OCI-LY7 (cell line): ENCODE results near the gene KRT3. TPM values are rescaled to one million over a fixed set of nuclear protein-coding genes. Genes with fewer than 3 reads are reported as not detected.

Source experiments
- BruUV-seq: library from RNA; stranded (reverse); fragments of 400-500 nt; replicated peaks from 2 replicates; lab custom pipeline; 2021; lab: Mats Ljungman, UMichigan
- CTCF ChIA-PET: fragments of 300-600 bp; sonication (Branson Sonifier 250); formaldehyde crosslinking; loops from one replicate; lab custom pipeline; 2022; ENCODE audit warnings: antibody characterized with exemption; ENCODE audit not compliant: unreplicated experiment; lab: Charles Lee
- POLR2A ChIA-PET: fragments of 300-600 bp; sonication (Branson Sonifier 250); formaldehyde crosslinking; loops from one replicate; lab custom pipeline; 2022; ENCODE audit warnings: antibody characterized with exemption; lab: Charles Lee
- DNase-seq: peaks from one replicate; pipeline ENCODE4 v3.0.0-alpha.2; 2015; ENCODE audit warnings: low spot score
- H2AFZ ChIP-seq: fragments of 200-600 bp; sonication (generic), shearing (Covaris generic); 2 replicates; pipeline ENCODE4 v1.6.1; 2014; ENCODE audit warnings: mild to moderate bottlenecking, antibody characterized with exemption, low read length, moderate library complexity
- H3K27ac ChIP-seq: fragments of 200-600 bp; sonication (generic); 2 replicates; pipeline ENCODE4 v1.5.1; 2014; ENCODE audit warnings: mixed run types, low read depth, mild to moderate bottlenecking, moderate library complexity, low read length, inconsistent platforms; ENCODE audit not compliant: poor library complexity, severe bottlenecking
- H3K36me3 ChIP-seq: fragments of 200-600 bp; sonication (generic); 2 replicates; pipeline ENCODE4 v1.6.1; 2014; ENCODE audit warnings: mild to moderate bottlenecking, antibody characterized with exemption, low read length, moderate library complexity, mixed read lengths; ENCODE audit not compliant: insufficient read depth
- H3K4me1 ChIP-seq: fragments of 200-600 bp; sonication (generic); 2 replicates; pipeline ENCODE4 v1.5.1; 2014; ENCODE audit warnings: mild to moderate bottlenecking, low read length; ENCODE audit not compliant: insufficient read depth, poor library complexity, severe bottlenecking
- H3K4me2 ChIP-seq: fragments of 200-600 bp; sonication (generic); 2 replicates; pipeline ENCODE4 v1.6.1; 2014; ENCODE audit warnings: mild to moderate bottlenecking, low read length
- H3K4me3 ChIP-seq: fragments of 200-600 bp; sonication (generic); 2 replicates; pipeline ENCODE4 v1.5.1; 2014; ENCODE audit warnings: mild to moderate bottlenecking, low read depth, low read length; ENCODE audit not compliant: poor library complexity, severe bottlenecking
- H3K79me2 ChIP-seq: fragments of 200-600 bp; sonication (generic); 2 replicates; pipeline ENCODE4 v1.6.1; 2016; ENCODE audit warnings: low read depth, mild to moderate bottlenecking, low read length, moderate library complexity, mixed read lengths; ENCODE audit not compliant: insufficient read depth
- H3K9me2 ChIP-seq: fragments of 200-600 bp; sonication (generic); 2 replicates; pipeline ENCODE4 v1.6.1; 2016; ENCODE audit warnings: mild to moderate bottlenecking, low read length, mixed read lengths; ENCODE audit not compliant: insufficient read depth
- H3K9me3 ChIP-seq: fragments of 200-600 bp; sonication (generic); 2 replicates; pipeline ENCODE4 v1.6.1; 2014; ENCODE audit warnings: mild to moderate bottlenecking, mixed run types, low read length, mixed read lengths
- H4K20me1 ChIP-seq: fragments of 200-600 bp; sonication (generic); 2 replicates; pipeline ENCODE4 v1.6.1; 2014; ENCODE audit warnings: mild to moderate bottlenecking, antibody characterized with exemption, low read length, moderate library complexity, mixed read lengths; ENCODE audit not compliant: insufficient read depth
- EZH2phosphoT487 ChIP-seq: fragments of 200-600 bp; sonication (generic); IDR thresholded peaks from 2 replicates; pipeline ENCODE4 v1.6.1; 2018; ENCODE audit warnings: low read depth, borderline replicate concordance, mild to moderate bottlenecking, mixed run types, antibody characterized with exemption, low read length, moderate library complexity, mixed read lengths
- intact Hi-C: fragments of 100-400 bp; cut with micrococcal nuclease; formaldehyde crosslinking; loops from one replicate; pipeline ENCODE4 v1.10.0; 2022; ENCODE audit not compliant: unreplicated experiment
- total RNA-seq, 2 experiments: library from RNA; depleted of rRNA in 1 of 2; stranded (reverse); fragments of >200 nt in 1 of 2; shearing (Covaris generic) in 1 of 2; gene quantifications; 2 replicates each; pipeline ENCODE4 v1.2.3, GENCODE V29; 2014 to 2022
- TF ChIP-seq, protein P1 (sequence below): fragments of 200-600 bp; sonication (generic); conservative IDR thresholded peaks from 2 replicates; pipeline ENCODE4 v1.5.1; 2014; ENCODE audit warnings: mild to moderate bottlenecking, antibody characterized with exemption, low read length, moderate library complexity, mixed read lengths

The KRT3 gene
- total RNA-seq, 2 experiments from 2014 or later: not detected

DNA sequence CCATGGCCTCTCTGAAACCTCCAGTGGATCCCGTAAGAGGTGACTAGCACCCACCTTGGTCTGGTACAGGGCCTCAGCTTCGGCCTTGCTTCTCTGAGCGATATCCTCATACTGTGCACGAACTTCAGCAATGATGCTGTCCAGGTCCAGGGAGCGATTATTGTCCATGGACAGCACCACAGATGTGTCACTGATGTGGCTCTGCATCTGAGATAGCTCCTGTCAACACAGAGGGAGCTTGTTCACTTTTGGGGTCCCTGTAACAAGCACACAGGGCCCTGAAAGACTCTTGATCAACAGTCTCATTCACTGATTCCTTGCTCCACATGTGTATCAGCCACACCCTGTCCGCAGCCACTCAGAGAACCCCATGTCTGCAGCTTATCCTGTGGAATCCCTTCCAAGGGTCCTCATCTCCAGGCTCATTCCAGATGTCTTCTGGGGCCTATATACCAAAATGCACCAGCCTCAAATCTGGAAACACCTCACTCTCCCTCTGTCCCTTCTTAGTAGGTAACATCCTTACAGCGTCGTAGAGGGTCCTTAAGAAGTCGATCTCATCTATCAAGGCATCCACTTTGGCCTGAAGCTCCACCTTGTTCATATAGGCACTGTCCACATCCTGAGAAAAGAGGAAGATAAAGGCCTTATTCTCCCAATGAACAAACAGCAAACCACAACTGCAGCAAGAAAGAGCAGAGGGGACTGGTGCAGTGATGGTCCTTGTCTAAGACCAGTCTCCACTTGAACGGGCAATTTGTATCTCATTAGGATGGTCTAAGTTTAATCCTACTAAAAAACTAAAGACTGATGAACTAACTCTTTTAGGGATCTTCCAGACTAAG, 3.5 kb downstream of the KRT3 start:
- no peaks in the 10 kb centered on the region for H4K20me1 ChIP-seq
- intact Hi-C loops: no loop called here
- H3K79me2 ChIP-seq: no peaks in the 10 kb centered on the region
- no peak overlapping the region for H2AFZ ChIP-seq
- no peak overlapping the region for H3K4me3 ChIP-seq
- no peak overlapping the region for H3K4me2 ChIP-seq
- TF ChIP-seq, protein P1, sequence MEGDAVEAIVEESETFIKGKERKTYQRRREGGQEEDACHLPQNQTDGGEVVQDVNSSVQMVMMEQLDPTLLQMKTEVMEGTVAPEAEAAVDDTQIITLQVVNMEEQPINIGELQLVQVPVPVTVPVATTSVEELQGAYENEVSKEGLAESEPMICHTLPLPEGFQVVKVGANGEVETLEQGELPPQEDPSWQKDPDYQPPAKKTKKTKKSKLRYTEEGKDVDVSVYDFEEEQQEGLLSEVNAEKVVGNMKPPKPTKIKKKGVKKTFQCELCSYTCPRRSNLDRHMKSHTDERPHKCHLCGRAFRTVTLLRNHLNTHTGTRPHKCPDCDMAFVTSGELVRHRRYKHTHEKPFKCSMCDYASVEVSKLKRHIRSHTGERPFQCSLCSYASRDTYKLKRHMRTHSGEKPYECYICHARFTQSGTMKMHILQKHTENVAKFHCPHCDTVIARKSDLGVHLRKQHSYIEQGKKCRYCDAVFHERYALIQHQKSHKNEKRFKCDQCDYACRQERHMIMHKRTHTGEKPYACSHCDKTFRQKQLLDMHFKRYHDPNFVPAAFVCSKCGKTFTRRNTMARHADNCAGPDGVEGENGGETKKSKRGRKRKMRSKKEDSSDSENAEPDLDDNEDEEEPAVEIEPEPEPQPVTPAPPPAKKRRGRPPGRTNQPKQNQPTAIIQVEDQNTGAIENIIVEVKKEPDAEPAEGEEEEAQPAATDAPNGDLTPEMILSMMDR: no peak
- H3K9me2 ChIP-seq: no peaks in the 10 kb centered on the region
- no peak overlapping the region for H3K27ac ChIP-seq
- no peak for DNase-seq
- POLR2A ChIA-PET: no interaction called here
- H3K9me3 ChIP-seq: no peaks in the 10 kb centered on the region
- BruUV-seq: no TSS peak
- H3K4me1 ChIP-seq: no peaks in the 10 kb centered on the region
- no peaks in the 10 kb centered on the region for H3K36me3 ChIP-seq
- CTCF ChIA-PET: interaction anchor here (0.6 kb wide), 1 partner anchor 185 kb away, joined by 3 read pairs; no protein-coding TSS in a partner anchor

DNA sequence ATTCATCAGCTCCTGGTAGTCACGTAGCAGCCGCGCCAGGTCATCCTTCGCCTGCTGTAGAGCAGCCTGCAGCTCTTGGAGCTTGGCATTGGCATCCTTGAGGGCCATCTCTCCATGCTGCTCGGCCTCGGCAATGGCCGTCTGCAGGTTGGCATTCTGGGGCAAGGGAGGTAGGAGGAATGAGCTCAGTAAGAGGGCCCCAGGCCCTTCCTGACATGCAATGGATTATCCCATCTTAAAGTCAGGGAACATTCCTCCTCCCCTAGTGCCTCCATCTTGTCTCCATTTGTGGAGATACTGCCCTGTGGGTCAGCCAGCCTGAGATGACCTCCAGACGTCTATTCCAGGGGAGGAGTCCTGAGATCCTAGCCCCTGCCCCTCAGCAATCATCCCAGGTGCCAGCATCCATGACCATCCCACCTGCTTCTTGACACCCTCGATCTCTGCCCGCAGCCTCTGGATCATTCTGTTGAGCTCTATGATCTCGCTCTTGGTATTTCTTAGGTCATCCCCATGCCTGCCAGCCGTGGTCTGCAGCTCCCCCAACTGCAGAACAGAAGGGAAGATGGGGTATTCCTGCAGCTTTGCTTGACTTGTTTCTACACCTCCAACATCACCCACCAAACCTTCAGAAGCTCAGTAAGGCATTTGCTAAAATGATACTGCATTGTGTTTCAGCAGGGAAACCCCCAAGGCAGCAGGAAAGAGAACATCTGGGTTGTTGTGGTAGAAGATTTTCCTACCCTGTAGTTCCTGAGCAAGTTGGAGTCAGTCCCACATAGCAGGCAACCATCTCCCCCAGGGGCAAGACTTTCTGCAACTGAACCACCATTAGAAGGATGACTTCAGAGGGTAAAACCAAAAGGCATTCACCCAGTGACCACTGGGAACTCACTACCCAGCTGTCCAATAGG, 4.4 kb downstream of the KRT3 start:
- Histone ChIP-seq H3K36me3 (no peaks in the 10 kb centered on the region), H2AFZ (no peak overlapping the region), H3K4me1 (no peaks in the 10 kb centered on the region), H3K27ac (no peak overlapping the region), H3K79me2 (no peaks in the 10 kb centered on the region), H3K4me3 (no peak overlapping the region), H3K4me2 (no peak overlapping the region), H3K9me2 (no peaks in the 10 kb centered on the region), H3K9me3 (no peaks in the 10 kb centered on the region), H4K20me1 (no peaks in the 10 kb centered on the region)
- TF ChIP-seq EZH2phosphoT487: no peak
- ChIA-PET CTCF (no interaction called here), POLR2A (interaction anchor here (0.6 kb wide), 1 partner anchor 98 kb away, joined by 5 read pairs; no protein-coding TSS in a partner anchor)
- intact Hi-C loops: no loop called here
- BruUV-seq: no TSS peak
- no peak for DNase-seq

DNA sequence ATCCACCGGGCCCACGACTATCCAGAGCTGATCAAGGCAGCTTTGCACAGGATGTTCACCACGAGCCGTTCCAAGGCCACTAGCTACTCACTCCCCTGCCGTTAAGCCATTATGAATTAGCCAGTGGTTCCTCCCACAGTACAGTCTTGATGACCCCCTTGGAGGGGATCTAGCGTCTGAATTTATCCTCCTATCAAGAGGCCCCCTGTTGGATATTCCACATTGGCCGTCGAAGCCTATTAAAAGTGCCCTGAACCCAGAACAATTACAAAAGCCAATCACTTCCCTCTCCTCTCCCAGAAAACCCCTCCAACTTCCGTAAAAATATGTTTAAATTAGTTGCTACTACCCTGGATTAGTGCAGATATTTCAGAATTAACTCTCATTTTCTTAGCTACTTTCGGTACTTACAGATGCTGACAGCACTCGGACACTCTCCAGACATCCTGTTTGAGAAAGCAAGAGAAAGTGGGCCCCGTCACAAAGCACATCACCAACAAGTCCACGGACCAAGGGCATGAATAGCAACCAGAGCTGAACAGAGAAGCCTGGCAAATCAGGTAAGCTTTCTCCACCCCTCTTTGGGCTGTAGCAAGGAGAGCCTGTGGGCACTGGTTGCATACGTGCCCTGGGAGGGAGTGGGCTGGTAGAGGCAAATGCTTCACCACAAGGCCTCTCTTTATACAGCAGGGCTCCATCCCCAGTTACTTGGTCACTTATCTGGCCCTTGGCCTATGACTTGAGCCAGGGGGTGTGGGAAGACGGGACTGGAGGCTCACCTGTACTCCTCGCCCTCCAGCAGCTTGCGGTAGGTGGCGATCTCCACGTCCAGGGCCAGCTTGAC, 5.3 kb downstream of the KRT3 start:
- Histone ChIP-seq H3K9me2 (no peaks in the 10 kb centered on the region), H4K20me1 (no peaks in the 10 kb centered on the region), H3K4me3 (no peak overlapping the region), H3K4me1 (no peaks in the 10 kb centered on the region), H3K36me3 (no peaks in the 10 kb centered on the region), H2AFZ (no peak overlapping the region), H3K27ac (no peak overlapping the region), H3K79me2 (no peaks in the 10 kb centered on the region), H3K9me3 (no peaks in the 10 kb centered on the region), H3K4me2 (no peak overlapping the region)
- POLR2A ChIA-PET: interaction anchor here (0.6 kb wide), 1 partner anchor 99 kb away, joined by 5 read pairs; no protein-coding TSS in a partner anchor
- CTCF ChIA-PET: no interaction called here
- TF ChIP-seq, protein P1: no peak
- intact Hi-C loops: no loop called here
- DNase-seq: no peak
- BruUV-seq: no TSS peak
